Coronary artery (tissue), 2 donors: Measurements from ENCODE around the gene DGUOK.

ENCODE experiments used
- DNase-seq: peaks from one replicate; pipeline ENCODE4 v3.0.0-alpha.2; 2017; ENCODE audit warnings: low spot score
- H3K27ac ChIP-seq, 2 donors: fragments of 200-600 bp; sonication (generic); one replicate each; pipeline ENCODE4 v1.5.1; 2016 to 2019
- H3K4me3 ChIP-seq: fragments of 200-600 bp; sonication (generic); 2 replicates; pipeline ENCODE4 v1.5.1; 2016; ENCODE audit warnings: mild to moderate bottlenecking, moderate library complexity
- CTCF ChIP-seq: fragments of 200-600 bp; sonication (generic); IDR thresholded peaks from one replicate; pipeline ENCODE4 v1.5.1; 2019; ENCODE audit warnings: antibody characterized with exemption

DGUOK gene

GRCh38 chr2:73917296-73917695 is 9.4 kb upstream of the DGUOK start:
- Histone ChIP-seq H3K4me3 (no peak overlapping the region), H3K27ac (no peak overlapping the region)
- TF ChIP-seq CTCF = no peak
- no peak for DNase-seq

GRCh38 chr2:73917696-73918207 is 8.9 kb upstream of the DGUOK start:
- Histone ChIP-seq H3K27ac (no peak overlapping the region), H3K4me3 (no peak overlapping the region)
- no peak for DNase-seq
- no peak for TF ChIP-seq CTCF

GRCh38 chr2:73918856-73919255 is 7.8 kb upstream of the DGUOK start:
- TF ChIP-seq CTCF = no peak
- DNase-seq = no peak

GRCh38 chr2:73919596-73920228 is 7.0 kb upstream of the DGUOK start:
- no peak for DNase-seq
- TF ChIP-seq CTCF = no peak
- Histone ChIP-seq H3K4me3 (no peak overlapping the region), H3K27ac (no peak overlapping the region)

More at GRCh38 chr2:73918856-73919255, 7.8 kb upstream of the DGUOK start:
- Histone ChIP-seq H3K27ac (no peak overlapping the region), H3K4me3 (no peak overlapping the region)

GRCh38 chr2:73920577-73921545 is 5.8 kb upstream of the DGUOK start:
- no peak overlapping the region for H3K27ac ChIP-seq
- no peak overlapping the region for H3K4me3 ChIP-seq
- DNase-seq = no peak
- TF ChIP-seq CTCF = no peak

- no peak overlapping the region for H3K27ac ChIP-seq
- no peak for TF ChIP-seq CTCF
- DNase-seq = no peak
- no peak overlapping the region for H3K4me3 ChIP-seq
Measured at GRCh38 chr2:73921581-73921980, 5.1 kb upstream of the DGUOK start.
